Astrocyte of the spinal cord (primary cell): ENCODE measurements around the gene PSEN1.

Experiments used
- DNase-seq: peaks from one replicate; pipeline ENCODE4 v3.0.0; 2011; ENCODE audit warnings: low read depth, low spot score
- H3K4me3 ChIP-seq: 2 replicates; pipeline ENCODE4 v1.5.1; 2011; ENCODE audit warnings: low read depth, mild to moderate bottlenecking, low read length, moderate library complexity
- in situ Hi-C: cut with HindIII; loops from 2 replicates; pipeline ENCODE4 v1.10.0; 2017; ENCODE audit warnings: low sequenced_read_pairs
- TF ChIP-seq, protein P1 (sequence below): IDR thresholded peaks from 2 replicates; pipeline ENCODE4 v1.5.1; 2012; ENCODE audit warnings: low read depth, mild to moderate bottlenecking, low read length, inconsistent platforms

Gene PSEN1

DNA sequence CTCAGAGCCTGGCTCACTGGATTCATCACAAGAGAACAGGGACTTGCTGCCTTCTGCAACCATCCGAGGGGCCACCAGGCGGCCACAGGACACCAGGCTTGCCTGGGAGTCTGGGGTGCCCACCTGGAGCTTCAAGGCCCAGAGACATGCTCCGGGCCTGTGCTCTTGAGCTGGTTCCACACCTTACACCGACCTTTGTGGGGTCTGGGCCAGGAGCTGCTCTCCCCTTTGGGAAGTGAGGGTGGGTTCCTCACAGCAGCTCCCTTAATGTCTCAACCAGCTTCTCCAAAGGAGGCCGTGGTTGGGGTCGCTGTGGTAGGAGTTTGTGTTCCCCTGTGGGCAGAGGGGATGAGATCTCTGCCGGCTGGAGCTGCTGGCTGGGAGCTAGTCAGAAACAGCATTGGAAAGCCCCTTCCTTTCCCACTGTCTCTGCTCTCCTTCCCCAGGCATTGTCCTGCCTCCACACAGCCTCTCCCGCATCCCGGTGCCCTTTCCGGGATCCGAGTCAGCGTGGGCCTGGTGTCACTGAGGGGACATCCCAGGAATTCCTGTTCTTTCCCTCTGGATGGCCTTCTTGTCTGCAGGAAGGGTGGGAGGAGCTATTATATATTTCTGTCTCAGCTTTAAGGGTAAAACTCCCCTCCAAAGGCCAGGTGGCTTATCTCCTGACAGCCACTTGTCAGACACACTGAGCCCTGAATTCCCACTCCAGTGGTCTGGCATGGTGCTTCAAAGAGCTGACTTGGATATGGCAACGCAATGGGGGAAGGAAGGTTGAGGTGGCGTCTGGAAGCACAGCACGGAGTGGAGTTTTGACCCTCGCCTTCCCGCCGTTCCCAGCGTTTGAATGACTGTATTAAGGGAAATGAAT is 95.9 kb downstream of the PSEN1 start:
- TF ChIP-seq, protein P1, sequence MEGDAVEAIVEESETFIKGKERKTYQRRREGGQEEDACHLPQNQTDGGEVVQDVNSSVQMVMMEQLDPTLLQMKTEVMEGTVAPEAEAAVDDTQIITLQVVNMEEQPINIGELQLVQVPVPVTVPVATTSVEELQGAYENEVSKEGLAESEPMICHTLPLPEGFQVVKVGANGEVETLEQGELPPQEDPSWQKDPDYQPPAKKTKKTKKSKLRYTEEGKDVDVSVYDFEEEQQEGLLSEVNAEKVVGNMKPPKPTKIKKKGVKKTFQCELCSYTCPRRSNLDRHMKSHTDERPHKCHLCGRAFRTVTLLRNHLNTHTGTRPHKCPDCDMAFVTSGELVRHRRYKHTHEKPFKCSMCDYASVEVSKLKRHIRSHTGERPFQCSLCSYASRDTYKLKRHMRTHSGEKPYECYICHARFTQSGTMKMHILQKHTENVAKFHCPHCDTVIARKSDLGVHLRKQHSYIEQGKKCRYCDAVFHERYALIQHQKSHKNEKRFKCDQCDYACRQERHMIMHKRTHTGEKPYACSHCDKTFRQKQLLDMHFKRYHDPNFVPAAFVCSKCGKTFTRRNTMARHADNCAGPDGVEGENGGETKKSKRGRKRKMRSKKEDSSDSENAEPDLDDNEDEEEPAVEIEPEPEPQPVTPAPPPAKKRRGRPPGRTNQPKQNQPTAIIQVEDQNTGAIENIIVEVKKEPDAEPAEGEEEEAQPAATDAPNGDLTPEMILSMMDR, result peak; percentile 40
- H3K4me3 ChIP-seq, result no peak overlapping the region
- no peak for DNase-seq
- in situ Hi-C loops, result no loop called here

GRCh38 chr14:73232984-73233383 is 96.7 kb downstream of the PSEN1 start:
- H3K4me3 ChIP-seq, result no peak overlapping the region
- in situ Hi-C loops, result no loop called here
- TF ChIP-seq, protein P1, result no peak
- DNase-seq, result no peak

GRCh38 chr14:73233564-73233963 is 97.3 kb downstream of the PSEN1 start:
- DNase-seq, result no peak
- in situ Hi-C loops, result no loop called here
- TF ChIP-seq, protein P1, result no peak
- no peak overlapping the region for H3K4me3 ChIP-seq

DNA sequence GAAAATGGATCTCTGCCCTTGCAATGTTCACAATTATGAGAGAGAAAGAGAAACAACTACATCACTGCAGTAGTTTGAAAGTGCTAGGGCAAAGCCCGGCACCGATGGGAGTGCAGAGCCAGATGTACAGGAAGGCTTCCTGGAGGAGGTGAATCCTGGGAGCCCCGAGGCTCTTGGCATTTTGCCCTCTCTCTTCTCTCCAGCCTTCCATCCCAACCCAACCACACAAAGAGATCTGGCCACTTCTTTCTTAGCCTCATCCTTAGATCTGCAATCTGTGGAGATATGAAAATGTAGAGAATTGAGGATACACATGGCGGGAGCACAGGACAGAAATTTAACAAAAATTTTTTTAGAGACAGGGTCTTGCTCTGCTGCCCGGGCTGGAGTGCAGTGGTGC is 97.7 kb downstream of the PSEN1 start:
- TF ChIP-seq, protein P1, result no peak
- no peak for DNase-seq
- no peak overlapping the region for H3K4me3 ChIP-seq
- in situ Hi-C loops, result no loop called here

GRCh38 chr14:73234586-73235394 is 98.5 kb downstream of the PSEN1 start:
- TF ChIP-seq, protein P1, result no peak
- no peak overlapping the region for H3K4me3 ChIP-seq
- in situ Hi-C loops, result no loop called here
- DNase-seq, result no peak

GRCh38 chr14:73235531-73236155 is 99.3 kb downstream of the PSEN1 start:
- TF ChIP-seq, protein P1, result no peak
- in situ Hi-C loops, result no loop called here
- peak; percentile 52 for DNase-seq
- no peak overlapping the region for H3K4me3 ChIP-seq
